ENCODE results near the gene KCNC4.

KCNC4 gene

DNA sequence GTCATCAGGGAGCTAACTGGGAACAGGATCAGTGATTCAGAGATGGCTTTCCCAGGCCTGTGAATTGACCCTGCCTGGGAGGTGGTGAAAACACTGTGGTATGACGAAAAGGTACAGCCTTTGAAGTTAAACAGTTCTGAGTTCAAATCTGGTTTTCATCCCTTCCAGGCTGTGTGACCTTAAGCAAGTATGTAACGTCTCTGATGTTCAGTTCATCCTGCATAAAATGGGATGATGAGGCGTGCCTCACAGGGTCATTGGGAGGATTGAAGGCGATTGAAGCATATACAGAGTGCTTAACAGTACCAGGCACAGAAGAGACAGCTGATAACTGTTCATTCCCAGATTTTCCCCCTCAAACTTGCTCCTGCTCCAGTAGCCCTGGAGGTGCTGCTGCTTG is 11.0 kb downstream of the KCNC4 start:
- Histone ChIP-seq H2BK12ac (ENCODE audit: low read length in 2 of 2) (no peak overlapping the region), H3K18ac (ENCODE audit: low read depth in 1 of 2, low read length in 2 of 2) (no peak overlapping the region), H3K9me3 (ENCODE audit: control insufficient read depth, low read length) (no peaks in the 10 kb centered on the region), H2AK5ac (ENCODE audit: low read length, severe bottlenecking) (no peak overlapping the region), H4K91ac (ENCODE audit: low read length) (no peak overlapping the region), H3K27ac (ENCODE audit: low read length, poor library complexity, severe bottlenecking) (no peak overlapping the region), H3K23ac (ENCODE audit: low read length in 2 of 2) (no peak overlapping the region), H2BK15ac (ENCODE audit: low read depth, poor library complexity, severe bottlenecking) (no peak overlapping the region), H4K8ac (ENCODE audit: low read length) (no peak overlapping the region), H2AFZ (ENCODE audit: low read depth, low read length) (no peak overlapping the region), H3K14ac (ENCODE audit: low read length in 2 of 2) (no peak overlapping the region), H3K27me3 (ENCODE audit: control insufficient read depth in 1 of 2, insufficient read depth in 1 of 2, low read length in 2 of 2) (peaks cover 0 to 48% of the 10 kb centered on the region in 2 experiments), H3K9ac (ENCODE audit: low read length) (no peak overlapping the region), H3K4ac (ENCODE audit: low read depth in 1 of 2, low read length in 2 of 2) (no peak overlapping the region), H2BK5ac (ENCODE audit: low read depth, low read length, poor library complexity, severe bottlenecking) (no peak overlapping the region), H3K4me1 (ENCODE audit: control insufficient read depth, insufficient read depth, low read depth, low read length) (peaks cover 2% of the 10 kb centered on the region), H3K36me3 (ENCODE audit: control insufficient read depth in 1 of 2, insufficient read depth in 2 of 2, low read depth in 1 of 2, low read length in 2 of 2) (peaks cover 0 to 53% of the 10 kb centered on the region in 2 experiments), H3K4me2 (ENCODE audit: low read length, poor library complexity, severe bottlenecking) (no peak overlapping the region), H3K4me3 (ENCODE audit: insufficient read depth in 1 of 2, low read depth in 1 of 2, low read length in 2 of 2) (no peak overlapping the region), H3K79me1 (replicated peaks; ENCODE audit: low read length, poor library complexity, severe bottlenecking) (no peaks in the 10 kb centered on the region), H2BK120ac (ENCODE audit: low read depth, low read length) (no peak overlapping the region)
- WGBS, result 83% methylated on average over 4 of the region's 4 CpGs
- DNase-seq, result no peak

DNA sequence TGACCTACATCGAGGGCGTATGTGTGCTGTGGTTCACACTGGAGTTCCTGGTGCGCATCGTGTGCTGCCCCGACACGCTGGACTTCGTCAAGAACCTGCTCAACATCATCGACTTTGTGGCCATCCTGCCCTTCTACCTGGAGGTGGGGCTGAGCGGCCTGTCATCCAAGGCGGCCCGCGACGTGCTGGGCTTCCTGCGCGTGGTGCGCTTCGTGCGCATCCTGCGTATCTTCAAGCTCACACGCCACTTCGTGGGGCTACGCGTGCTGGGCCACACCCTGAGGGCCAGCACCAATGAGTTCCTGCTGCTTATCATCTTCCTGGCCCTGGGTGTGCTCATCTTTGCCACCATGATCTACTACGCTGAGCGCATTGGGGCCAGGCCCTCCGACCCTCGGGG is 13.0 kb downstream of the KCNC4 start:
- H4K91ac ChIP-seq (ENCODE audit: low read length), result no peak overlapping the region
- peaks cover 2% of the 10 kb centered on the region for H3K4me1 ChIP-seq (ENCODE audit: control insufficient read depth, insufficient read depth, low read depth, low read length)
- no peak overlapping the region for H3K18ac ChIP-seq (ENCODE audit: low read depth in 1 of 2, low read length in 2 of 2)
- H3K9me3 ChIP-seq (ENCODE audit: control insufficient read depth, low read length), result no peaks in the 10 kb centered on the region
- 95% methylated on average over 27 of the region's 27 CpGs for WGBS
- peak overlapping the region in 1 of 2 experiments; percentile 19 for H3K14ac ChIP-seq (ENCODE audit: low read length in 2 of 2)
- H3K27me3 ChIP-seq (ENCODE audit: control insufficient read depth in 1 of 2, insufficient read depth in 1 of 2, low read length in 2 of 2), result peaks cover 0 to 29% of the 10 kb centered on the region in 2 experiments
- no peak overlapping the region for H3K9ac ChIP-seq (ENCODE audit: low read length)
- H3K79me1 ChIP-seq (replicated peaks; ENCODE audit: low read length, poor library complexity, severe bottlenecking), result no peaks in the 10 kb centered on the region
- peaks cover 0 to 62% of the 10 kb centered on the region in 2 experiments for H3K36me3 ChIP-seq (ENCODE audit: control insufficient read depth in 1 of 2, insufficient read depth in 2 of 2, low read depth in 1 of 2, low read length in 2 of 2)
- no peak overlapping the region for H2BK15ac ChIP-seq (ENCODE audit: low read depth, poor library complexity, severe bottlenecking)
- no peak overlapping the region for H3K23ac ChIP-seq (ENCODE audit: low read length in 2 of 2)
- H2BK5ac ChIP-seq (ENCODE audit: low read depth, low read length, poor library complexity, severe bottlenecking), result no peak overlapping the region
- H2AFZ ChIP-seq (ENCODE audit: low read depth, low read length), result no peak overlapping the region
- no peak overlapping the region for H3K4me2 ChIP-seq (ENCODE audit: low read length, poor library complexity, severe bottlenecking)
- no peak overlapping the region for H3K4me3 ChIP-seq (ENCODE audit: insufficient read depth in 1 of 2, low read depth in 1 of 2, low read length in 2 of 2)
- no peak for DNase-seq
- H2AK5ac ChIP-seq (ENCODE audit: low read length, severe bottlenecking), result no peak overlapping the region
- no peak overlapping the region for H2BK120ac ChIP-seq (ENCODE audit: low read depth, low read length)
- no peak overlapping the region for H3K27ac ChIP-seq (ENCODE audit: low read length, poor library complexity, severe bottlenecking)
- H2BK12ac ChIP-seq (ENCODE audit: low read length in 2 of 2), result no peak overlapping the region
- no peak overlapping the region for H3K4ac ChIP-seq (ENCODE audit: low read depth in 1 of 2, low read length in 2 of 2)
- H4K8ac ChIP-seq (ENCODE audit: low read length), result no peak overlapping the region

DNA sequence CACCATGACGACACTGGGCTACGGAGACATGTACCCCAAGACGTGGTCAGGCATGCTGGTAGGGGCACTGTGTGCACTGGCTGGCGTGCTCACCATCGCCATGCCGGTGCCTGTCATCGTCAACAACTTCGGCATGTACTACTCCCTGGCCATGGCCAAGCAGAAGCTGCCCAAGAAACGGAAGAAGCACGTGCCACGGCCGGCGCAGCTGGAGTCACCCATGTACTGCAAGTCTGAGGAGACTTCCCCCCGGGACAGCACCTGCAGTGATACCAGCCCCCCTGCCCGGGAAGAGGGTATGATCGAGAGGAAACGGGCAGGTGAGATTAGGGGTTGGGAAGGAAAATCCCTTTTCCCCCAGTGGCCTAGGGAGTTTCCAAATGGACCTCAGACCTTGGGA is 13.5 kb downstream of the KCNC4 start:
- no peak overlapping the region for H3K4ac ChIP-seq (ENCODE audit: low read depth in 1 of 2, low read length in 2 of 2)
- H3K4me2 ChIP-seq (ENCODE audit: low read length, poor library complexity, severe bottlenecking), result no peak overlapping the region
- peaks cover 0 to 61% of the 10 kb centered on the region in 2 experiments for H3K36me3 ChIP-seq (ENCODE audit: control insufficient read depth in 1 of 2, insufficient read depth in 2 of 2, low read depth in 1 of 2, low read length in 2 of 2)
- H3K23ac ChIP-seq (ENCODE audit: low read length in 2 of 2), result no peak overlapping the region
- peaks cover 0 to 27% of the 10 kb centered on the region in 2 experiments for H3K27me3 ChIP-seq (ENCODE audit: control insufficient read depth in 1 of 2, insufficient read depth in 1 of 2, low read length in 2 of 2)
- no peak overlapping the region for H4K8ac ChIP-seq (ENCODE audit: low read length)
- 91% methylated on average over 17 of the region's 17 CpGs for WGBS
- no peak overlapping the region for H2BK15ac ChIP-seq (ENCODE audit: low read depth, poor library complexity, severe bottlenecking)
- no peak overlapping the region for H2BK12ac ChIP-seq (ENCODE audit: low read length in 2 of 2)
- H2BK5ac ChIP-seq (ENCODE audit: low read depth, low read length, poor library complexity, severe bottlenecking), result no peak overlapping the region
- no peak overlapping the region for H3K18ac ChIP-seq (ENCODE audit: low read depth in 1 of 2, low read length in 2 of 2)
- no peak overlapping the region for H2BK120ac ChIP-seq (ENCODE audit: low read depth, low read length)
- no peak overlapping the region for H3K9ac ChIP-seq (ENCODE audit: low read length)
- H3K4me1 ChIP-seq (ENCODE audit: control insufficient read depth, insufficient read depth, low read depth, low read length), result peaks cover 2% of the 10 kb centered on the region
- H3K9me3 ChIP-seq (ENCODE audit: control insufficient read depth, low read length), result no peaks in the 10 kb centered on the region
- H3K4me3 ChIP-seq (ENCODE audit: insufficient read depth in 1 of 2, low read depth in 1 of 2, low read length in 2 of 2), result no peak overlapping the region
- no peak overlapping the region for H3K14ac ChIP-seq (ENCODE audit: low read length in 2 of 2)
- no peak overlapping the region for H2AFZ ChIP-seq (ENCODE audit: low read depth, low read length)
- H3K79me1 ChIP-seq (replicated peaks; ENCODE audit: low read length, poor library complexity, severe bottlenecking), result no peaks in the 10 kb centered on the region
- H4K91ac ChIP-seq (ENCODE audit: low read length), result no peak overlapping the region
- no peak for DNase-seq
- no peak overlapping the region for H3K27ac ChIP-seq (ENCODE audit: low read length, poor library complexity, severe bottlenecking)
- no peak overlapping the region for H2AK5ac ChIP-seq (ENCODE audit: low read length, severe bottlenecking)

GRCh38 chr1:110224240-110224995 is 14.3 kb downstream of the KCNC4 start:
- H3K4me3 ChIP-seq (ENCODE audit: insufficient read depth in 1 of 2, low read depth in 1 of 2, low read length in 2 of 2), result no peak overlapping the region
- H3K27me3 ChIP-seq (ENCODE audit: control insufficient read depth in 1 of 2, insufficient read depth in 1 of 2, low read length in 2 of 2), result peaks cover 0 to 21% of the 10 kb centered on the region in 2 experiments
- no peak overlapping the region for H2BK5ac ChIP-seq (ENCODE audit: low read depth, low read length, poor library complexity, severe bottlenecking)
- H3K9me3 ChIP-seq (ENCODE audit: control insufficient read depth, low read length), result no peaks in the 10 kb centered on the region
- no peak overlapping the region for H2BK120ac ChIP-seq (ENCODE audit: low read depth, low read length)
- peaks cover 0 to 56% of the 10 kb centered on the region in 2 experiments for H3K36me3 ChIP-seq (ENCODE audit: control insufficient read depth in 1 of 2, insufficient read depth in 2 of 2, low read depth in 1 of 2, low read length in 2 of 2)
- no peak overlapping the region for H4K91ac ChIP-seq (ENCODE audit: low read length)
- no peak overlapping the region for H3K4ac ChIP-seq (ENCODE audit: low read depth in 1 of 2, low read length in 2 of 2)
- 89% methylated on average over 8 of the region's 8 CpGs for WGBS
- no peak overlapping the region for H3K4me2 ChIP-seq (ENCODE audit: low read length, poor library complexity, severe bottlenecking)
- H3K23ac ChIP-seq (ENCODE audit: low read length in 2 of 2), result no peak overlapping the region
- no peak overlapping the region for H3K9ac ChIP-seq (ENCODE audit: low read length)
- H3K27ac ChIP-seq (ENCODE audit: low read length, poor library complexity, severe bottlenecking), result no peak overlapping the region
- no peak for DNase-seq
- H2BK15ac ChIP-seq (ENCODE audit: low read depth, poor library complexity, severe bottlenecking), result no peak overlapping the region
- no peaks in the 10 kb centered on the region for H3K79me1 ChIP-seq (replicated peaks; ENCODE audit: low read length, poor library complexity, severe bottlenecking)
- H3K4me1 ChIP-seq (ENCODE audit: control insufficient read depth, insufficient read depth, low read depth, low read length), result peaks cover 2% of the 10 kb centered on the region
- H4K8ac ChIP-seq (ENCODE audit: low read length), result no peak overlapping the region
- H3K18ac ChIP-seq (ENCODE audit: low read depth in 1 of 2, low read length in 2 of 2), result no peak overlapping the region
- no peak overlapping the region for H3K14ac ChIP-seq (ENCODE audit: low read length in 2 of 2)
- no peak overlapping the region for H2AFZ ChIP-seq (ENCODE audit: low read depth, low read length)
- H2AK5ac ChIP-seq (ENCODE audit: low read length, severe bottlenecking), result no peak overlapping the region
- no peak overlapping the region for H2BK12ac ChIP-seq (ENCODE audit: low read length in 2 of 2)

All from mesenchymal stem cell (in vitro differentiated cells and primary cell).